HepG2 (cell line): Measurements from ENCODE around the gene EPB41L2. TPM values are rescaled to one million over a fixed set of nuclear protein-coding genes. Genes with fewer than 3 reads are reported as not detected.

Source experiments
- BRCA1 ChIP-seq: sonication (generic); formaldehyde crosslinking; IDR thresholded peaks from 2 replicates; pipeline ENCODE4 v1.4.0; 2020; ENCODE audit warnings: missing genetic modification reagents
- CEBPG ChIP-seq: IDR thresholded peaks from 2 replicates; pipeline ENCODE4 v1.6.1; 2016
- FOXK1 ChIP-seq: sonication (generic); formaldehyde crosslinking; IDR thresholded peaks from 2 replicates; pipeline ENCODE4 v1.4.0; 2020; ENCODE audit warnings: low read depth, missing genetic modification reagents, borderline replicate concordance
- KDM2A ChIP-seq: sonication (generic); formaldehyde crosslinking; IDR thresholded peaks from 2 replicates; pipeline ENCODE4 v1.4.0; 2020; ENCODE audit warnings: low read depth, missing genetic modification reagents, borderline replicate concordance
- NFKB2 ChIP-seq: sonication (generic); formaldehyde crosslinking; IDR thresholded peaks from 2 replicates; pipeline ENCODE4 v1.4.0; 2020; ENCODE audit warnings: missing genetic modification reagents, borderline replicate concordance
- SOX6 ChIP-seq, 2 experiments: fragments of 450-650 bp in 1 of 2; sonication (generic) in 1 of 2; formaldehyde crosslinking in 1 of 2; IDR thresholded peaks; 2 replicates each; pipeline versions ENCODE4 v1.4.0 to v1.6.1; 2017 to 2020; ENCODE audit warnings: antibody characterized with exemption in 1 of 2, mild to moderate bottlenecking in 1 of 2, missing genetic modification reagents in 1 of 2
- SP140L ChIP-seq: sonication (generic); formaldehyde crosslinking; IDR thresholded peaks from 2 replicates; pipeline ENCODE4 v1.4.0; 2020; ENCODE audit warnings: missing genetic modification reagents, borderline replicate concordance
- ZNF563 ChIP-seq: sonication (generic); formaldehyde crosslinking; IDR thresholded peaks from 2 replicates; pipeline ENCODE4 v1.8.0; 2022; ENCODE audit warnings: mild to moderate bottlenecking, moderate library complexity, missing genetic modification reagents
- ZNF564 ChIP-seq: sonication (generic); formaldehyde crosslinking; IDR thresholded peaks from 2 replicates; pipeline ENCODE4 v1.8.1; 2023; ENCODE audit warnings: mild to moderate bottlenecking, missing genetic modification reagents
- polyA plus RNA-seq, 8 experiments: library from polyadenylated mRNA; depleted of rRNA in 3 of 8; stranded (reverse) in 7 of 8; unstranded in 1 of 8; fragments of >200 nt; fragmentation: Illumina TruSeq in 4 of 8; extraction: Trizol in 4 of 8; gene quantifications; 2 replicates each; pipeline versions ENCODE4 v1.2.1 to v1.2.3, GENCODE V29; 2011 to 2016; ENCODE audit warnings: low read depth in 4 of 8, missing spikeins in 1 of 8, mixed read lengths in 1 of 8; ENCODE audit not compliant: insufficient read depth in 1 of 8
- total RNA-seq, 5 experiments: library from RNA; depleted of rRNA; stranded (reverse); fragments of >200 nt; fragmentation: Illumina TruSeq; extraction: Trizol; gene quantifications; 2 replicates each; pipeline ENCODE4 v1.2.3, GENCODE V29; 2016; ENCODE audit warnings: low read depth in 1 of 5
- TF ChIP-seq, protein P1 (sequence below): sonication (generic); formaldehyde crosslinking; IDR thresholded peaks from 2 replicates; pipeline ENCODE4 v1.4.0; 2020; ENCODE audit warnings: mild to moderate bottlenecking, missing genetic modification reagents, borderline replicate concordance
- TF ChIP-seq, protein P2 (sequence below): sonication (generic); formaldehyde crosslinking; IDR thresholded peaks from 2 replicates; pipeline ENCODE4 v1.5.0; 2020; ENCODE audit warnings: mild to moderate bottlenecking, low read depth, missing genetic modification reagents, borderline replicate concordance
- TF ChIP-seq, protein P3 (sequence below): sonication (generic); formaldehyde crosslinking; IDR thresholded peaks from 2 replicates; pipeline ENCODE4 v1.4.0; 2020; ENCODE audit warnings: missing genetic modification reagents, mild to moderate bottlenecking, borderline replicate concordance
- TF ChIP-seq, protein P4 (sequence below): IDR thresholded peaks from 2 replicates; pipeline ENCODE4 v1.4.0; 2020; ENCODE audit warnings: mild to moderate bottlenecking, missing genetic modification reagents
- TF ChIP-seq, protein P5 (sequence below): sonication (generic); formaldehyde crosslinking; IDR thresholded peaks from 2 replicates; pipeline ENCODE4 v1.8.1; 2023; ENCODE audit warnings: missing genetic modification reagents, inconsistent platforms, borderline replicate concordance

The EPB41L2 gene
- total and polyA plus RNA-seq, 2 of the 13 experiments (the other 11 are each of a cell fraction or from before 2014, with no cell fraction given) = 41.7 to 56.4 TPM

DNA sequence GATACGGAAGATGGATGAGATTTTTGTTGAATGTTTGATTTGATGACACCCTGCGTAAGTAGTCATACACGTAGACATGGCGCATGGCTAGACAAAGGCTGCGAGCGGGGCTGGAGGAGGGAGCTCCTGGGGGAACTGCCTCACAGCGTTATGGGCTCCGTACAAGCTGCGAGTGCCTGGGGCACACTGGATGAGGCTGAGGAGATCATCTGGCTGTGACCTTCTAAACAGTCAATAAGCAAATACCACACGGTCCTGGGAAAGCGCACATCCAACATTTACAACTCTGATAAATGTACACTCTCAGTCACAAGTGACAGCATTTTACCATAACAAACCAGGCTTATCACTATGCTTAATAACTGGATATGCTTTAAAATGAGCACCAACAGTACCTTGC is 198.7 kb downstream of the EPB41L2 start (continued):
- TF ChIP-seq, protein P1, sequence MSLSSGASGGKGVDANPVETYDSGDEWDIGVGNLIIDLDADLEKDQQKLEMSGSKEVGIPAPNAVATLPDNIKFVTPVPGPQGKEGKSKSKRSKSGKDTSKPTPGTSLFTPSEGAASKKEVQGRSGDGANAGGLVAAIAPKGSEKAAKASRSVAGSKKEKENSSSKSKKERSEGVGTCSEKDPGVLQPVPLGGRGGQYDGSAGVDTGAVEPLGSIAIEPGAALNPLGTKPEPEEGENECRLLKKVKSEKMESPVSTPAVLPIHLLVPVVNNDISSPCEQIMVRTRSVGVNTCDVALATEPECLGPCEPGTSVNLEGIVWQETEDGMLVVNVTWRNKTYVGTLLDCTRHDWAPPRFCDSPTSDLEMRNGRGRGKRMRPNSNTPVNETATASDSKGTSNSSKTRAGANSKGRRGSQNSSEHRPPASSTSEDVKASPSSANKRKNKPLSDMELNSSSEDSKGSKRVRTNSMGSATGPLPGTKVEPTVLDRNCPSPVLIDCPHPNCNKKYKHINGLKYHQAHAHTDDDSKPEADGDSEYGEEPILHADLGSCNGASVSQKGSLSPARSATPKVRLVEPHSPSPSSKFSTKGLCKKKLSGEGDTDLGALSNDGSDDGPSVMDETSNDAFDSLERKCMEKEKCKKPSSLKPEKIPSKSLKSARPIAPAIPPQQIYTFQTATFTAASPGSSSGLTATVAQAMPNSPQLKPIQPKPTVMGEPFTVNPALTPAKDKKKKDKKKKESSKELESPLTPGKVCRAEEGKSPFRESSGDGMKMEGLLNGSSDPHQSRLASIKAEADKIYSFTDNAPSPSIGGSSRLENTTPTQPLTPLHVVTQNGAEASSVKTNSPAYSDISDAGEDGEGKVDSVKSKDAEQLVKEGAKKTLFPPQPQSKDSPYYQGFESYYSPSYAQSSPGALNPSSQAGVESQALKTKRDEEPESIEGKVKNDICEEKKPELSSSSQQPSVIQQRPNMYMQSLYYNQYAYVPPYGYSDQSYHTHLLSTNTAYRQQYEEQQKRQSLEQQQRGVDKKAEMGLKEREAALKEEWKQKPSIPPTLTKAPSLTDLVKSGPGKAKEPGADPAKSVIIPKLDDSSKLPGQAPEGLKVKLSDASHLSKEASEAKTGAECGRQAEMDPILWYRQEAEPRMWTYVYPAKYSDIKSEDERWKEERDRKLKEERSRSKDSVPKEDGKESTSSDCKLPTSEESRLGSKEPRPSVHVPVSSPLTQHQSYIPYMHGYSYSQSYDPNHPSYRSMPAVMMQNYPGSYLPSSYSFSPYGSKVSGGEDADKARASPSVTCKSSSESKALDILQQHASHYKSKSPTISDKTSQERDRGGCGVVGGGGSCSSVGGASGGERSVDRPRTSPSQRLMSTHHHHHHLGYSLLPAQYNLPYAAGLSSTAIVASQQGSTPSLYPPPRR = peak; percentile 87
- TF ChIP-seq, protein P2, sequence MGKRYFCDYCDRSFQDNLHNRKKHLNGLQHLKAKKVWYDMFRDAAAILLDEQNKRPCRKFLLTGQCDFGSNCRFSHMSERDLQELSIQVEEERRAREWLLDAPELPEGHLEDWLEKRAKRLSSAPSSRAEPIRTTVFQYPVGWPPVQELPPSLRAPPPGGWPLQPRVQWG (CRISPR knock-in tag) = no peak
- TF ChIP-seq, protein P3, sequence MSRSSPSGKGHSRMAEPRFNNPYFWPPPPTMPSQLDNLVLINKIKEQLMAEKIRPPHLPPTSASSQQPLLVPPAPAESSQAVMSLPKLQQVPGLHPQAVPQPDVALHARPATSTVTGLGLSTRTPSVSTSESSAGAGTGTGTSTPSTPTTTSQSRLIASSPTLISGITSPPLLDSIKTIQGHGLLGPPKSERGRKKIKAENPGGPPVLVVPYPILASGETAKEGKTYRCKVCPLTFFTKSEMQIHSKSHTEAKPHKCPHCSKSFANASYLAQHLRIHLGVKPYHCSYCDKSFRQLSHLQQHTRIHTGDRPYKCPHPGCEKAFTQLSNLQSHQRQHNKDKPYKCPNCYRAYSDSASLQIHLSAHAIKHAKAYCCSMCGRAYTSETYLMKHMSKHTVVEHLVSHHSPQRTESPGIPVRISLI (CRISPR knock-in tag) = no peak
- TF ChIP-seq, protein P4, sequence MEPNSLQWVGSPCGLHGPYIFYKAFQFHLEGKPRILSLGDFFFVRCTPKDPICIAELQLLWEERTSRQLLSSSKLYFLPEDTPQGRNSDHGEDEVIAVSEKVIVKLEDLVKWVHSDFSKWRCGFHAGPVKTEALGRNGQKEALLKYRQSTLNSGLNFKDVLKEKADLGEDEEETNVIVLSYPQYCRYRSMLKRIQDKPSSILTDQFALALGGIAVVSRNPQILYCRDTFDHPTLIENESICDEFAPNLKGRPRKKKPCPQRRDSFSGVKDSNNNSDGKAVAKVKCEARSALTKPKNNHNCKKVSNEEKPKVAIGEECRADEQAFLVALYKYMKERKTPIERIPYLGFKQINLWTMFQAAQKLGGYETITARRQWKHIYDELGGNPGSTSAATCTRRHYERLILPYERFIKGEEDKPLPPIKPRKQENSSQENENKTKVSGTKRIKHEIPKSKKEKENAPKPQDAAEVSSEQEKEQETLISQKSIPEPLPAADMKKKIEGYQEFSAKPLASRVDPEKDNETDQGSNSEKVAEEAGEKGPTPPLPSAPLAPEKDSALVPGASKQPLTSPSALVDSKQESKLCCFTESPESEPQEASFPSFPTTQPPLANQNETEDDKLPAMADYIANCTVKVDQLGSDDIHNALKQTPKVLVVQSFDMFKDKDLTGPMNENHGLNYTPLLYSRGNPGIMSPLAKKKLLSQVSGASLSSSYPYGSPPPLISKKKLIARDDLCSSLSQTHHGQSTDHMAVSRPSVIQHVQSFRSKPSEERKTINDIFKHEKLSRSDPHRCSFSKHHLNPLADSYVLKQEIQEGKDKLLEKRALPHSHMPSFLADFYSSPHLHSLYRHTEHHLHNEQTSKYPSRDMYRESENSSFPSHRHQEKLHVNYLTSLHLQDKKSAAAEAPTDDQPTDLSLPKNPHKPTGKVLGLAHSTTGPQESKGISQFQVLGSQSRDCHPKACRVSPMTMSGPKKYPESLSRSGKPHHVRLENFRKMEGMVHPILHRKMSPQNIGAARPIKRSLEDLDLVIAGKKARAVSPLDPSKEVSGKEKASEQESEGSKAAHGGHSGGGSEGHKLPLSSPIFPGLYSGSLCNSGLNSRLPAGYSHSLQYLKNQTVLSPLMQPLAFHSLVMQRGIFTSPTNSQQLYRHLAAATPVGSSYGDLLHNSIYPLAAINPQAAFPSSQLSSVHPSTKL (CRISPR knock-in tag) = peak; percentile 95
- TF ChIP-seq NFKB2 (CRISPR knock-in tag) (no peak; the same call in 1 of the 2 replicates), FOXK1 (CRISPR knock-in tag) (peak; percentile 28; the same call in 1 of the 2 replicates), ZNF564 (CRISPR knock-in tag) (peak; percentile 74; the same call in 1 of the 2 replicates), ZNF563 (CRISPR knock-in tag) (no peak), SP140L (CRISPR knock-in tag) (no peak), BRCA1 (CRISPR knock-in tag) (no peak), KDM2A (peak; percentile 63; the same call in 1 of the 2 replicates), SOX6 (IDR thresholded peaks at IDR 0.05) (no peak), SOX6 (CRISPR knock-in tag; IDR thresholded peaks at IDR 0.05) (peak; percentile 75), CEBPG (peak; percentile 12)
- TF ChIP-seq, protein P5, sequence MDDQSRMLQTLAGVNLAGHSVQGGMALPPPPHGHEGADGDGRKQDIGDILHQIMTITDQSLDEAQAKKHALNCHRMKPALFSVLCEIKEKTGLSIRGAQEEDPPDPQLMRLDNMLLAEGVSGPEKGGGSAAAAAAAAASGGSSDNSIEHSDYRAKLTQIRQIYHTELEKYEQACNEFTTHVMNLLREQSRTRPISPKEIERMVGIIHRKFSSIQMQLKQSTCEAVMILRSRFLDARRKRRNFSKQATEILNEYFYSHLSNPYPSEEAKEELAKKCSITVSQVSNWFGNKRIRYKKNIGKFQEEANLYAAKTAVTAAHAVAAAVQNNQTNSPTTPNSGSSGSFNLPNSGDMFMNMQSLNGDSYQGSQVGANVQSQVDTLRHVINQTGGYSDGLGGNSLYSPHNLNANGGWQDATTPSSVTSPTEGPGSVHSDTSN (CRISPR knock-in tag) = no peak
